Osteoblast (primary cell): ENCODE results near the gene ATAD3B. TPM values are rescaled to one million over a fixed set of nuclear protein-coding genes. Genes with fewer than 3 reads are reported as not detected.

ENCODE experiments used
- DNase-seq: peaks from one replicate; pipeline ENCODE4 v3.0.0; 2011; ENCODE audit warnings: low spot score, mixed read lengths; ENCODE audit not compliant: insufficient read length; ENCODE audit errors: missing footprints
- H2AFZ ChIP-seq: 2 replicates; pipeline ENCODE4 v1.6.0; 2011; ENCODE audit warnings: mild to moderate bottlenecking, low read length
- H3K27ac ChIP-seq: 2 replicates; pipeline ENCODE4 v1.5.1; 2011; ENCODE audit warnings: mild to moderate bottlenecking, low read depth, low read length, moderate library complexity
- H3K27me3 ChIP-seq: 2 replicates; pipeline ENCODE4 v1.6.0; 2012; ENCODE audit warnings: mild to moderate bottlenecking, control low read depth, inconsistent platforms, low read length, moderate library complexity; ENCODE audit not compliant: insufficient read depth
- H3K36me3 ChIP-seq: 2 replicates; pipeline ENCODE4 v1.5.1; 2011; ENCODE audit warnings: mild to moderate bottlenecking, low read length, control low read depth, moderate library complexity; ENCODE audit not compliant: insufficient read depth
- H3K4me1 ChIP-seq: 2 replicates; pipeline ENCODE4 v1.5.1; 2011; ENCODE audit warnings: mild to moderate bottlenecking, low read length, control low read depth, moderate library complexity; ENCODE audit not compliant: insufficient read depth
- H3K4me2 ChIP-seq: 2 replicates; pipeline ENCODE4 v1.6.0; 2011; ENCODE audit warnings: mild to moderate bottlenecking, low read length; ENCODE audit not compliant: insufficient read depth
- H3K4me3 ChIP-seq: fragments of 200-600 bp; sonication (generic); 3 replicates; pipeline ENCODE4 v1.5.1; 2012; ENCODE audit warnings: mild to moderate bottlenecking, low read length, inconsistent platforms; ENCODE audit not compliant: insufficient read depth
- H3K79me2 ChIP-seq: 2 replicates; pipeline ENCODE4 v1.6.0; 2012; ENCODE audit warnings: mild to moderate bottlenecking, low read length, control low read depth, inconsistent platforms; ENCODE audit not compliant: insufficient read depth
- H3K9me3 ChIP-seq: 2 replicates; pipeline ENCODE4 v1.5.1; 2011; ENCODE audit warnings: low read depth, low read length, control low read depth
- H4K20me1 ChIP-seq: 2 replicates; pipeline ENCODE4 v1.6.0; 2012; ENCODE audit warnings: mild to moderate bottlenecking, low read length, control low read depth; ENCODE audit not compliant: insufficient read depth
- CTCF ChIP-seq: IDR thresholded peaks from 2 replicates; pipeline ENCODE4 v1.5.1; 2011; ENCODE audit warnings: mild to moderate bottlenecking, low read depth, low read length, moderate library complexity; ENCODE audit errors: extremely low read depth
- total RNA-seq: library from RNA; depleted of rRNA; stranded (reverse); fragments of >200 nt; gene quantifications from 2 replicates; pipeline ENCODE4 v1.2.3, GENCODE V29; 2012

ATAD3B gene
- total RNA-seq, 1 donor: 14.5 TPM

- Histone ChIP-seq H3K36me3 (peaks cover 21% of the 10 kb centered on the region), H4K20me1 (peaks cover 14% of the 10 kb centered on the region), H3K4me3 (no peak overlapping the region), H3K27me3 (no peaks in the 10 kb centered on the region), H3K27ac (no peak overlapping the region), H3K79me2 (peaks cover 20% of the 10 kb centered on the region), H3K9me3 (no peaks in the 10 kb centered on the region), H3K4me1 (no peaks in the 10 kb centered on the region), H3K4me2 (no peak overlapping the region), H2AFZ (no peak overlapping the region)
- no peak for TF ChIP-seq CTCF
- DNase-seq: peak; percentile 77
Observed at GRCh38 chr1:1541956-1542765, 70.6 kb downstream of the ATAD3B start.

- Histone ChIP-seq H3K4me1 (no peaks in the 10 kb centered on the region), H3K9me3 (no peaks in the 10 kb centered on the region), H3K79me2 (peaks cover 12% of the 10 kb centered on the region), H2AFZ (no peak overlapping the region), H3K27ac (no peak overlapping the region), H3K4me2 (no peak overlapping the region), H3K27me3 (no peaks in the 10 kb centered on the region), H3K4me3 (no peak overlapping the region), H3K36me3 (peaks cover 19% of the 10 kb centered on the region), H4K20me1 (peaks cover 5% of the 10 kb centered on the region)
- peak; percentile 82 for DNase-seq
- no peak for TF ChIP-seq CTCF
Observed at GRCh38 chr1:1542766-1543705, 71.5 kb downstream of the ATAD3B start.

GRCh38 chr1:1543706-1544099, 72.1 kb downstream of the ATAD3B start:
- H3K9me3 ChIP-seq: no peaks in the 10 kb centered on the region
- peaks cover 18% of the 10 kb centered on the region for H3K36me3 ChIP-seq
- no peaks in the 10 kb centered on the region for H3K27me3 ChIP-seq
- H3K4me2 ChIP-seq: no peak overlapping the region
- DNase-seq: peak; percentile 84
- peaks cover 1% of the 10 kb centered on the region for H4K20me1 ChIP-seq
- no peak overlapping the region for H2AFZ ChIP-seq
- TF ChIP-seq CTCF: no peak
- H3K4me1 ChIP-seq: no peaks in the 10 kb centered on the region
- H3K4me3 ChIP-seq: no peak overlapping the region
- peaks cover 8% of the 10 kb centered on the region for H3K79me2 ChIP-seq
- H3K27ac ChIP-seq: no peak overlapping the region

GRCh38 chr1:1544544-1544943, 73.0 kb downstream of the ATAD3B start:
- Histone ChIP-seq H3K27ac (no peak overlapping the region), H3K9me3 (no peaks in the 10 kb centered on the region), H4K20me1 (no peaks in the 10 kb centered on the region), H2AFZ (no peak overlapping the region), H3K4me2 (no peak overlapping the region), H3K4me1 (no peaks in the 10 kb centered on the region), H3K79me2 (peaks cover 4% of the 10 kb centered on the region), H3K36me3 (peaks cover 15% of the 10 kb centered on the region), H3K27me3 (no peaks in the 10 kb centered on the region), H3K4me3 (no peak overlapping the region)
- TF ChIP-seq CTCF: no peak
- DNase-seq: no peak
